CD14-positive monocyte (primary cell): ENCODE measurements around the gene CDC37. TPM values are rescaled to one million over a fixed set of nuclear protein-coding genes. Genes with fewer than 3 reads are reported as not detected.
A peak's percentile ranks its signal among the peaks of the same experiment; 100 is the strongest.

Experiments
- DNase-seq, 3 donors: peaks; one replicate each; pipeline ENCODE4 v3.0.0-alpha.2; 2011 to 2022
- H2AFZ ChIP-seq: 2 replicates; pipeline ENCODE4 v1.6.0; 2012; ENCODE audit warnings: mild to moderate bottlenecking, low read depth, low read length, inconsistent platforms; ENCODE audit not compliant: insufficient read depth, poor library complexity, severe bottlenecking
- H3K27ac ChIP-seq, 2 donors: 1 replicate in 1 of 2; 2 replicates in 1 of 2; pipeline ENCODE4 v1.5.1; 2012 to 2013; ENCODE audit warnings: low read length in 2 of 2, control low read depth in 1 of 2, inconsistent platforms in 1 of 2, low read depth in 1 of 2, mild to moderate bottlenecking in 1 of 2
- H3K27me3 ChIP-seq, 2 donors: one replicate each; pipeline versions ENCODE4 v1.6.0 to v1.6.1; 2011 to 2013; ENCODE audit warnings: low read length in 2 of 2; ENCODE audit not compliant: control insufficient read depth in 2 of 2, insufficient read depth in 2 of 2
- H3K36me3 ChIP-seq, 2 donors: replicated peaks in 1 of 2; 1 replicate in 1 of 2; 2 replicates in 1 of 2; pipeline versions ENCODE4 v1.5.1 to v1.6.1; 2012 to 2013; ENCODE audit warnings: low read length in 2 of 2, control low read depth in 1 of 2, inconsistent platforms in 1 of 2, mild to moderate bottlenecking in 1 of 2; ENCODE audit not compliant: insufficient read depth in 2 of 2, control insufficient read depth in 1 of 2
- H3K4me1 ChIP-seq, 2 donors: 1 replicate in 1 of 2; 2 replicates in 1 of 2; pipeline versions ENCODE4 v1.5.1 to v1.6.1; 2012 to 2013; ENCODE audit warnings: low read length in 2 of 2, control low read depth in 1 of 2, inconsistent platforms in 1 of 2, mild to moderate bottlenecking in 1 of 2, moderate library complexity in 1 of 2; ENCODE audit not compliant: insufficient read depth in 2 of 2, control insufficient read depth in 1 of 2
- H3K4me2 ChIP-seq: replicated peaks from 2 replicates; pipeline ENCODE3; 2012; ENCODE audit warnings: low read length, moderate library complexity, mild to moderate bottlenecking; ENCODE audit not compliant: poor library complexity, severe bottlenecking; ENCODE audit errors: extremely low read depth
- H3K4me3 ChIP-seq, 3 experiments: fragments of 200-600 bp in 1 of 3; sonication (generic) in 1 of 3; replicated peaks in 1 of 3; 1 replicate in 2 of 3; 2 replicates in 1 of 3; pipeline ENCODE4 v1.5.1; 2011 to 2013; ENCODE audit warnings: low read length in 3 of 3, mild to moderate bottlenecking in 3 of 3, control low read depth in 2 of 3, low read depth in 2 of 3, inconsistent platforms in 1 of 3, moderate library complexity in 1 of 3
- H3K79me2 ChIP-seq: 2 replicates; pipeline ENCODE4 v1.6.0; 2012; ENCODE audit warnings: mild to moderate bottlenecking, control low read depth, inconsistent platforms, low read length, moderate library complexity; ENCODE audit not compliant: insufficient read depth
- H3K9ac ChIP-seq: 2 replicates; pipeline ENCODE4 v1.6.0; 2017; ENCODE audit warnings: low read length, mild to moderate bottlenecking; ENCODE audit not compliant: insufficient read depth, poor library complexity, severe bottlenecking
- H3K9me3 ChIP-seq, 2 donors: replicated peaks in 1 of 2; 1 replicate in 1 of 2; 2 replicates in 1 of 2; pipeline versions ENCODE4 v1.5.1 to v1.6.1; 2012 to 2013; ENCODE audit warnings: low read length in 2 of 2, control low read depth in 1 of 2; ENCODE audit not compliant: control insufficient read depth in 1 of 2, insufficient read depth in 1 of 2
- H4K20me1 ChIP-seq: 2 replicates; pipeline ENCODE4 v1.6.0; 2012; ENCODE audit warnings: mild to moderate bottlenecking, low read length, control low read depth, moderate library complexity; ENCODE audit not compliant: insufficient read depth
- H3K27ac Mint-ChIP-seq, 7 donors: one replicate each; pipeline ENCODE4 v1.8.0; 2020; ENCODE audit warnings: mild to moderate bottlenecking in 7 of 7, mixed read lengths in 7 of 7, moderate library complexity in 6 of 7, inconsistent platforms in 2 of 7
- H3K27me3 Mint-ChIP-seq, 3 donors: one replicate each; pipeline ENCODE4 v1.8.0; 2021 to 2022; ENCODE audit warnings: low read depth in 3 of 3, mild to moderate bottlenecking in 3 of 3, mixed read lengths in 3 of 3, moderate library complexity in 3 of 3, inconsistent platforms in 1 of 3
- H3K36me3 Mint-ChIP-seq, 2 donors: one replicate each; pipeline ENCODE4 v1.8.0; 2020; ENCODE audit warnings: mixed read lengths in 2 of 2, inconsistent platforms in 1 of 2, mild to moderate bottlenecking in 1 of 2
- H3K4me1 Mint-ChIP-seq: one replicate; pipeline ENCODE4 v1.8.0; 2020; ENCODE audit warnings: mild to moderate bottlenecking, mixed read lengths
- H3K4me3 Mint-ChIP-seq, 2 donors: one replicate each; pipeline ENCODE4 v1.8.0; 2020; ENCODE audit warnings: mild to moderate bottlenecking in 2 of 2, mixed read lengths in 2 of 2, moderate library complexity in 1 of 2
- H3K9me3 Mint-ChIP-seq, 7 donors: one replicate each; pipeline ENCODE4 v1.8.0; 2020 to 2022; ENCODE audit warnings: mixed read lengths in 7 of 7, mild to moderate bottlenecking in 6 of 7, moderate library complexity in 6 of 7, inconsistent platforms in 2 of 7
- WGBS: methylation state at CpG from one replicate; pipeline ENCODE4 v1.1.5; 2013; ENCODE audit warnings: missing lambda C conversion rate; ENCODE audit not compliant: insufficient coverage; 5-methylcytosine and 5-hydroxymethylcytosine counted together
- intact Hi-C, 2 donors: fragments of 100-400 bp; cut with micrococcal nuclease; formaldehyde crosslinking; loops; one replicate each; pipeline versions ENCODE4 v1.15.0 to v1.15.1; 2023
- polyA plus RNA-seq, 3 donors: library from polyadenylated mRNA; depleted of rRNA in 1 of 3; unstranded in 2 of 3; stranded (reverse) in 1 of 3; fragments of 300-500 nt in 2 of 3; fragments of >200 nt in 1 of 3; fragmentation: Illumina TruSeq in 2 of 3; gene quantifications; 1 replicate in 2 of 3; 2 replicates in 1 of 3; pipeline ENCODE4 v1.2.3, GENCODE V29; 2012 to 2021
- TF ChIP-seq, protein P1 (sequence below): fragments of 200-600 bp; IDR thresholded peaks from one replicate; pipeline ENCODE4 v1.8.0; 2022; ENCODE audit warnings: antibody characterized with exemption, mild to moderate bottlenecking

CDC37 gene
- polyA plus RNA-seq, 3 donors = 49.3 to 575 (median 54.9) TPM

GRCh38 chr19:10433131-10433536 is 29.8 kb upstream of the CDC37 start:
- Histone ChIP-seq H4K20me1 (no peaks in the 10 kb centered on the region), H3K36me3 (no peaks in the 10 kb centered on the region), H3K9ac (no peak overlapping the region), H2AFZ (no peak overlapping the region), H3K4me1 (peaks cover 31 to 42% of the 10 kb centered on the region in 2 donors), H3K9me3 (no peaks in the 10 kb centered on the region), H3K27ac (no peak overlapping the region), H3K27me3 (peaks cover 3 to 33% of the 10 kb centered on the region in 2 donors), H3K4me2 (peak overlapping the region; percentile 76), H3K79me2 (no peaks in the 10 kb centered on the region), H3K4me3 (peak overlapping the region in 1 of 3 experiments; percentile 77)
- Mint-ChIP-seq H3K27me3 (peaks cover 41 to 61% (median 55%) of the 10 kb centered on the region in 3 donors), H3K36me3 (peaks cover 23 to 29% of the 10 kb centered on the region in 2 donors), H3K4me3 (peak overlapping the region; percentile 51 to 64), H3K9me3 (peaks cover 0 to 14% (median 4%) of the 10 kb centered on the region in 7 donors), H3K4me1 (peaks cover 50% of the 10 kb centered on the region), H3K27ac (peak overlapping the region in 5 of 7 donors; percentile 3 to 71 (median 21))
- WGBS = 98% methylated on average over 8 of the region's 10 CpGs
- TF ChIP-seq, protein P1, sequence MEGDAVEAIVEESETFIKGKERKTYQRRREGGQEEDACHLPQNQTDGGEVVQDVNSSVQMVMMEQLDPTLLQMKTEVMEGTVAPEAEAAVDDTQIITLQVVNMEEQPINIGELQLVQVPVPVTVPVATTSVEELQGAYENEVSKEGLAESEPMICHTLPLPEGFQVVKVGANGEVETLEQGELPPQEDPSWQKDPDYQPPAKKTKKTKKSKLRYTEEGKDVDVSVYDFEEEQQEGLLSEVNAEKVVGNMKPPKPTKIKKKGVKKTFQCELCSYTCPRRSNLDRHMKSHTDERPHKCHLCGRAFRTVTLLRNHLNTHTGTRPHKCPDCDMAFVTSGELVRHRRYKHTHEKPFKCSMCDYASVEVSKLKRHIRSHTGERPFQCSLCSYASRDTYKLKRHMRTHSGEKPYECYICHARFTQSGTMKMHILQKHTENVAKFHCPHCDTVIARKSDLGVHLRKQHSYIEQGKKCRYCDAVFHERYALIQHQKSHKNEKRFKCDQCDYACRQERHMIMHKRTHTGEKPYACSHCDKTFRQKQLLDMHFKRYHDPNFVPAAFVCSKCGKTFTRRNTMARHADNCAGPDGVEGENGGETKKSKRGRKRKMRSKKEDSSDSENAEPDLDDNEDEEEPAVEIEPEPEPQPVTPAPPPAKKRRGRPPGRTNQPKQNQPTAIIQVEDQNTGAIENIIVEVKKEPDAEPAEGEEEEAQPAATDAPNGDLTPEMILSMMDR = no peak
- DNase-seq = no peak
- intact Hi-C loops = no loop called here

- peaks cover 54% of the 10 kb centered on the region for H3K4me1 Mint-ChIP-seq
- Histone ChIP-seq H3K9ac (peak overlapping the region; percentile 75), H2AFZ (no peak overlapping the region), H3K4me3 (peak overlapping the region in 1 of 3 experiments; percentile 77), H3K79me2 (no peaks in the 10 kb centered on the region), H4K20me1 (no peaks in the 10 kb centered on the region), H3K27ac (no peak overlapping the region), H3K4me1 (peaks cover 35 to 44% of the 10 kb centered on the region in 2 donors), H3K27me3 (peaks cover 3 to 33% of the 10 kb centered on the region in 2 donors), H3K4me2 (peak overlapping the region; percentile 76), H3K36me3 (no peaks in the 10 kb centered on the region), H3K9me3 (no peaks in the 10 kb centered on the region)
- H3K27me3 Mint-ChIP-seq = peaks cover 40 to 60% (median 54%) of the 10 kb centered on the region in 3 donors
- peaks cover 26 to 32% of the 10 kb centered on the region in 2 donors for H3K36me3 Mint-ChIP-seq
- TF ChIP-seq, protein P1 = no peak
- WGBS = 87% methylated on average over 2 of the region's 2 CpGs
- H3K9me3 Mint-ChIP-seq = peaks cover 0 to 14% (median 5%) of the 10 kb centered on the region in 7 donors
- no peak for DNase-seq
- intact Hi-C loops = no loop called here
- H3K27ac Mint-ChIP-seq = peak overlapping the region in 2 of 7 donors; percentile 30 to 37
- H3K4me3 Mint-ChIP-seq = peak overlapping the region; percentile 51 to 64
Observed at GRCh38 chr19:10432736-10433130, 29.4 kb upstream of the CDC37 start.
